GM23338 (cell line): ENCODE data around the gene SYNDIG1L. TPM values are rescaled to one million over a fixed set of nuclear protein-coding genes. Genes with fewer than 3 reads are reported as not detected.

ENCODE experiments used
- ATAC-seq: fragments of 200-7000 bp; cut with Tn5 transposase; 3 replicates; pipeline ENCODE4 v1.9.1; 2020
- DNase-seq: peaks from one replicate; pipeline ENCODE4 v3.0.0-alpha.2; 2015; ENCODE audit warnings: low spot score
- H2AFZ ChIP-seq: fragments of 200-600 bp; sonication (generic); 2 replicates; pipeline ENCODE4 v1.8.0; 2016; ENCODE audit warnings: antibody characterized with exemption, mild to moderate bottlenecking, moderate library complexity
- H3F3A ChIP-seq: fragments of 200-600 bp; sonication (generic); replicated peaks from 2 replicates; pipeline ENCODE4 v1.8.0; 2017; ENCODE audit warnings: antibody characterized with exemption, mixed run types, low read depth
- H3K27ac ChIP-seq: fragments of 200-600 bp; sonication (generic); 2 replicates; pipeline ENCODE4 v1.6.1; 2016; ENCODE audit warnings: low read depth
- H3K27me3 ChIP-seq: fragments of 200-600 bp; sonication (generic); 2 replicates; pipeline ENCODE4 v1.8.0; 2016; ENCODE audit warnings: mild to moderate bottlenecking, mixed run types, moderate library complexity; ENCODE audit not compliant: insufficient read depth
- H3K36me3 ChIP-seq: fragments of 200-600 bp; sonication (generic); 2 replicates; pipeline ENCODE4 v1.8.0; 2016; ENCODE audit warnings: mild to moderate bottlenecking; ENCODE audit not compliant: insufficient read depth
- H3K4me1 ChIP-seq: fragments of 200-600 bp; sonication (generic); 2 replicates; pipeline ENCODE4 v1.8.0; 2016; ENCODE audit warnings: mild to moderate bottlenecking, moderate library complexity; ENCODE audit not compliant: insufficient read depth
- H3K4me2 ChIP-seq: fragments of 200-600 bp; sonication (generic); 2 replicates; pipeline ENCODE4 v1.7.1; 2017; ENCODE audit warnings: mixed run types
- H3K4me3 ChIP-seq: fragments of 200-600 bp; sonication (generic); 2 replicates; pipeline ENCODE4 v1.6.1; 2016; ENCODE audit warnings: mixed run types
- H3K79me2 ChIP-seq: fragments of 200-600 bp; sonication (generic); replicated peaks from 2 replicates; pipeline ENCODE4 v1.8.0; 2017; ENCODE audit warnings: mild to moderate bottlenecking; ENCODE audit not compliant: insufficient read depth
- H3K9me2 ChIP-seq: fragments of 200-600 bp; sonication (generic); 2 replicates; pipeline ENCODE4 v1.8.0; 2017; ENCODE audit not compliant: insufficient read depth
- H4K20me1 ChIP-seq: fragments of 200-600 bp; sonication (generic); replicated peaks from 2 replicates; pipeline ENCODE4 v1.8.0; 2017; ENCODE audit warnings: mild to moderate bottlenecking; ENCODE audit not compliant: insufficient read depth
- H3K27ac Mint-ChIP-seq: 2 replicates; pipeline ENCODE4 v1.8.0; 2020; ENCODE audit warnings: inconsistent platforms, mild to moderate bottlenecking, moderate library complexity, mixed read lengths
- H3K27me3 Mint-ChIP-seq: 3 replicates; pipeline ENCODE4 v1.8.0; 2022; ENCODE audit warnings: low read depth, mild to moderate bottlenecking, moderate library complexity, mixed read lengths, inconsistent platforms; ENCODE audit not compliant: insufficient read depth, poor library complexity
- H3K36me3 Mint-ChIP-seq: 3 replicates; pipeline ENCODE4 v1.8.0; 2021; ENCODE audit warnings: low read depth, mild to moderate bottlenecking, inconsistent platforms, moderate library complexity, mixed read lengths
- H3K4me1 Mint-ChIP-seq: 3 replicates; pipeline ENCODE4 v1.8.0; 2020; ENCODE audit warnings: mild to moderate bottlenecking, inconsistent platforms, mixed read lengths
- H3K4me3 Mint-ChIP-seq: 3 replicates; pipeline ENCODE4 v1.8.0; 2021; ENCODE audit warnings: moderate library complexity, mild to moderate bottlenecking, inconsistent platforms, mixed read lengths
- H3K9me3 Mint-ChIP-seq: 3 replicates; pipeline ENCODE4 v1.8.0; 2020; ENCODE audit warnings: moderate library complexity, mild to moderate bottlenecking, inconsistent platforms, mixed read lengths
- CREB1 ChIP-seq: fragments of 250-450 bp; sonication (Bioruptor Pico); IDR thresholded peaks from 2 replicates; pipeline ENCODE4 v1.5.0; 2020; ENCODE audit warnings: low read depth, mild to moderate bottlenecking, moderate library complexity
- EZH2 ChIP-seq: fragments of 200-600 bp; sonication (generic); IDR thresholded peaks from one replicate; pipeline ENCODE4 v1.8.0; 2017; ENCODE audit warnings: antibody characterized with exemption, mild to moderate bottlenecking, low read depth; ENCODE audit not compliant: unreplicated experiment
- EZH2phosphoT487 ChIP-seq: fragments of 200-600 bp; sonication (generic); IDR thresholded peaks from one replicate; pipeline ENCODE4 v1.8.1; 2018; ENCODE audit warnings: antibody characterized with exemption; ENCODE audit not compliant: unreplicated experiment
- NANOG ChIP-seq: IDR thresholded peaks from 2 replicates; pipeline ENCODE4 v1.6.1; 2016; ENCODE audit warnings: antibody characterized with exemption, borderline replicate concordance
- POLR2AphosphoS5 ChIP-seq: IDR thresholded peaks from 2 replicates; pipeline ENCODE4 v1.6.1; 2016; ENCODE audit warnings: antibody characterized with exemption, low read depth
- REST ChIP-seq: IDR thresholded peaks from one replicate; pipeline ENCODE4 v1.6.1; 2018; ENCODE audit warnings: antibody characterized with exemption; ENCODE audit not compliant: unreplicated experiment
- STAT1 ChIP-seq: IDR thresholded peaks from one replicate; pipeline ENCODE4 v1.6.1; 2016; ENCODE audit warnings: antibody characterized with exemption; ENCODE audit not compliant: unreplicated experiment
- ZNF114 ChIP-seq: fragments of 250-450 bp; sonication (Bioruptor Pico); IDR thresholded peaks from 2 replicates; pipeline ENCODE4 v1.5.0; 2020; ENCODE audit warnings: mild to moderate bottlenecking, moderate library complexity
- ZNF331 ChIP-seq: fragments of 250-450 bp; sonication (Bioruptor Pico); IDR thresholded peaks from 2 replicates; pipeline ENCODE4 v1.5.0; 2020; ENCODE audit warnings: low read depth, mild to moderate bottlenecking, moderate library complexity
- polyA plus RNA-seq: library from polyadenylated mRNA; unstranded; fragments of >200 nt; fragmentation: Nextera tagmentation; extraction: Ambion mirVana; gene quantifications from 2 replicates; pipeline ENCODE4 v1.2.1, GENCODE V29; 2016
- total RNA-seq: library from RNA; depleted of rRNA; stranded (reverse); fragments of >200 nt; shearing (Covaris generic); gene quantifications from 2 replicates; pipeline ENCODE4 v1.2.3, GENCODE V29; 2014
- TF ChIP-seq, protein P1 (sequence below): fragments of 250-450 bp; sonication (Bioruptor Pico); IDR thresholded peaks from 2 replicates; pipeline ENCODE4 v1.5.0; 2020; ENCODE audit warnings: mild to moderate bottlenecking, moderate library complexity

The SYNDIG1L gene
- total and polyA plus RNA-seq, 2 experiments from 2014 or later = 0.65 to 2.1 TPM

GRCh38 chr14:74368026-74368425 is 58.0 kb downstream of the SYNDIG1L start:
- Histone ChIP-seq H3K4me1 (peaks cover 4% of the 10 kb centered on the region), H3K4me3 (no peak overlapping the region), H2AFZ (no peak overlapping the region), H3K36me3 (no peaks in the 10 kb centered on the region), H3K9me2 (no peaks in the 10 kb centered on the region), H3K4me2 (no peak overlapping the region), H4K20me1 (no peaks in the 10 kb centered on the region; the same call in 1 of the 2 replicates), H3F3A (no peaks in the 10 kb centered on the region; the same call in 1 of the 2 replicates), H3K27me3 (no peaks in the 10 kb centered on the region), H3K27ac (no peak overlapping the region), H3K79me2 (peaks cover 7% of the 10 kb centered on the region)
- peaks cover 21% of the 10 kb centered on the region for H3K4me1 Mint-ChIP-seq
- H3K27me3 Mint-ChIP-seq = peaks cover 12% of the 10 kb centered on the region
- 0 out of 2 replicates have a peak overlapping the region, but pooled peaks have one; percentile 23 for H3K27ac Mint-ChIP-seq
- ATAC-seq = no peak
- no peaks in the 10 kb centered on the region; the same call in 2 of the 3 replicates for H3K9me3 Mint-ChIP-seq
- peaks cover 8% of the 10 kb centered on the region; the same call in 2 of the 3 replicates for H3K36me3 Mint-ChIP-seq
- H3K4me3 Mint-ChIP-seq = no peak overlapping the region
- DNase-seq = no peak
- TF ChIP-seq, protein P1, sequence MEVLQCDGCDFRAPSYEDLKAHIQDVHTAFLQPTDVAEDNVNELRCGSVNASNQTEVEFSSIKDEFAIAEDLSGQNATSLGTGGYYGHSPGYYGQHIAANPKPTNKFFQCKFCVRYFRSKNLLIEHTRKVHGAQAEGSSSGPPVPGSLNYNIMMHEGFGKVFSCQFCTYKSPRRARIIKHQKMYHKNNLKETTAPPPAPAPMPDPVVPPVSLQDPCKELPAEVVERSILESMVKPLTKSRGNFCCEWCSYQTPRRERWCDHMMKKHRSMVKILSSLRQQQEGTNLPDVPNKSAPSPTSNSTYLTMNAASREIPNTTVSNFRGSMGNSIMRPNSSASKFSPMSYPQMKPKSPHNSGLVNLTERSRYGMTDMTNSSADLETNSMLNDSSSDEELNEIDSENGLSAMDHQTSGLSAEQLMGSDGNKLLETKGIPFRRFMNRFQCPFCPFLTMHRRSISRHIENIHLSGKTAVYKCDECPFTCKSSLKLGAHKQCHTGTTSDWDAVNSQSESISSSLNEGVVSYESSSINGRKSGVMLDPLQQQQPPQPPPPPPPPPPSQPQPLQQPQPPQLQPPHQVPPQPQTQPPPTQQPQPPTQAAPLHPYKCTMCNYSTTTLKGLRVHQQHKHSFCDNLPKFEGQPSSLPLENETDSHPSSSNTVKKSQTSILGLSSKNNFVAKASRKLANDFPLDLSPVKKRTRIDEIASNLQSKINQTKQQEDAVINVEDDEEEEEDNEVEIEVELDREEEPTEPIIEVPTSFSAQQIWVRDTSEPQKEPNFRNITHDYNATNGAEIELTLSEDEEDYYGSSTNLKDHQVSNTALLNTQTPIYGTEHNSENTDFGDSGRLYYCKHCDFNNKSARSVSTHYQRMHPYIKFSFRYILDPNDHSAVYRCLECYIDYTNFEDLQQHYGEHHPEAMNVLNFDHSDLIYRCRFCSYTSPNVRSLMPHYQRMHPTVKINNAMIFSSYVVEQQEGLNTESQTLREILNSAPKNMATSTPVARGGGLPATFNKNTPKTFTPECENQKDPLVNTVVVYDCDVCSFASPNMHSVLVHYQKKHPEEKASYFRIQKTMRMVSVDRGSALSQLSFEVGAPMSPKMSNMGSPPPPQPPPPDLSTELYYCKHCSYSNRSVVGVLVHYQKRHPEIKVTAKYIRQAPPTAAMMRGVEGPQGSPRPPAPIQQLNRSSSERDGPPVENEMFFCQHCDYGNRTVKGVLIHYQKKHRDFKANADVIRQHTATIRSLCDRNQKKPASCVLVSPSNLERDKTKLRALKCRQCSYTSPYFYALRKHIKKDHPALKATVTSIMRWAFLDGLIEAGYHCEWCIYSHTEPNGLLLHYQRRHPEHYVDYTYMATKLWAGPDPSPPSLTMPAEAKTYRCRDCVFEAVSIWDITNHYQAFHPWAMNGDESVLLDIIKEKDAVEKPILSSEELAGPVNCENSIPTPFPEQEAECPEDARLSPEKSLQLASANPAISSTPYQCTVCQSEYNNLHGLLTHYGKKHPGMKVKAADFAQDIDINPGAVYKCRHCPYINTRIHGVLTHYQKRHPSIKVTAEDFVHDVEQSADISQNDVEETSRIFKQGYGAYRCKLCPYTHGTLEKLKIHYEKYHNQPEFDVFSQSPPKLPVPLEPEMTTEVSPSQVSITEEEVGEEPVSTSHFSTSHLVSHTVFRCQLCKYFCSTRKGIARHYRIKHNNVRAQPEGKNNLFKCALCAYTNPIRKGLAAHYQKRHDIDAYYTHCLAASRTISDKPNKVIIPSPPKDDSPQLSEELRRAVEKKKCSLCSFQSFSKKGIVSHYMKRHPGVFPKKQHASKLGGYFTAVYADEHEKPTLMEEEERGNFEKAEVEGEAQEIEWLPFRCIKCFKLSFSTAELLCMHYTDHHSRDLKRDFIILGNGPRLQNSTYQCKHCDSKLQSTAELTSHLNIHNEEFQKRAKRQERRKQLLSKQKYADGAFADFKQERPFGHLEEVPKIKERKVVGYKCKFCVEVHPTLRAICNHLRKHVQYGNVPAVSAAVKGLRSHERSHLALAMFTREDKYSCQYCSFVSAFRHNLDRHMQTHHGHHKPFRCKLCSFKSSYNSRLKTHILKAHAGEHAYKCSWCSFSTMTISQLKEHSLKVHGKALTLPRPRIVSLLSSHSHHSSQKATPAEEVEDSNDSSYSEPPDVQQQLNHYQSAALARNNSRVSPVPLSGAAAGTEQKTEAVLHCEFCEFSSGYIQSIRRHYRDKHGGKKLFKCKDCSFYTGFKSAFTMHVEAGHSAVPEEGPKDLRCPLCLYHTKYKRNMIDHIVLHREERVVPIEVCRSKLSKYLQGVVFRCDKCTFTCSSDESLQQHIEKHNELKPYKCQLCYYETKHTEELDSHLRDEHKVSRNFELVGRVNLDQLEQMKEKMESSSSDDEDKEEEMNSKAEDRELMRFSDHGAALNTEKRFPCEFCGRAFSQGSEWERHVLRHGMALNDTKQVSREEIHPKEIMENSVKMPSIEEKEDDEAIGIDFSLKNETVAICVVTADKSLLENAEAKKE (CRISPR knock-in tag) = no peak
- no peak for TF ChIP-seq EZH2
- TF ChIP-seq NANOG = no peak
- no peak for TF ChIP-seq STAT1
- TF ChIP-seq ZNF331 (CRISPR knock-in tag) = no peak
- no peak for TF ChIP-seq REST
- TF ChIP-seq POLR2AphosphoS5 = no peak
- no peak for TF ChIP-seq EZH2phosphoT487
- TF ChIP-seq ZNF114 (CRISPR knock-in tag) = no peak
- no peak for TF ChIP-seq CREB1 (CRISPR knock-in tag)
